Limb (tissue), 2 donors: ENCODE results near the gene PIERCE2.
A peak's percentile ranks its signal among the peaks of the same experiment; 100 is the strongest.
"Not testable (repeated sequence)": the region's sequence is repeated elsewhere in the genome, so short reads cannot be mapped to it uniquely, and the experiment has no call there.

Experiments used
- DNase-seq, 2 donors: peaks; one replicate each; pipeline ENCODE4 v3.0.0-alpha.2; 2016; ENCODE audit errors: extremely low spot score in 2 of 2

PIERCE2 gene, protein sequence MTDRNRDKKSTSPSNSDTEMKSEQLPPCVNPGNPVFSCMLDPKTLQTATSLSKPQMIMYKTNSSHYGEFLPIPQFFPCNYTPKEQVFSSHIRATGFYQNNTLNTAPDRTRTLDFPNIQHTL

GRCh38 chr15:55408012-55408928 is at the start of gene PIERCE2, which contains the start of gene CCPG1:
PIERCE2 (plus strand) TSS chr15:55408495; CDS start chr15:55408769, 274 bp downstream.
CCPG1 (minus strand) TSS chr15:55408359; CDS start chr15:55389424, 18,935 bp downstream.
- peak; percentile 95 to 96 for DNase-seq

GRCh38 chr15:55360256-55360655 is 48.0 kb upstream of the PIERCE2 start:
- DNase-seq: no peak

DNA sequence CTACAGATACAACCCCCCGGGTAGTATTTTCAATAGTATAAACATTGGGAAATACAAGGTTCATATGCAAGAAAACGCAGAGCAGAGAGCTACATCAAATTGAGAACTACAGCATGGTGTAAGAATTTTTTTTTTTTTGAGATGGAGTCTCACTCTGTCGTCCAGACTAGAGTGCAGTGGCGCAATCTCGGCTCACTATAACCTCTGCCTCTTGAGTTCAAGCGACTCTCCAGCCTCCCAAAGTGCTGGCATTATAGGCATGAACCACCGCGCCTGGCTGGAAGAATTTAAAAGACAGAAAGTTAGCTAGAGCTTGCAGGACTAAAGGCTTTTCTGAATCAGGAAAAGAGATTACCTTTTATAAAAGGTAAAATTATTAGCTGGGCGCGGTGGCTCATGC is 47.2 kb upstream of the PIERCE2 start:
- DNase-seq: no peak

GRCh38 chr15:55362641-55363040 is 45.7 kb upstream of the PIERCE2 start:
- DNase-seq: no peak

GRCh38 chr15:55366981-55367380 is 41.3 kb upstream of the PIERCE2 start:
- no peak for DNase-seq

DNA sequence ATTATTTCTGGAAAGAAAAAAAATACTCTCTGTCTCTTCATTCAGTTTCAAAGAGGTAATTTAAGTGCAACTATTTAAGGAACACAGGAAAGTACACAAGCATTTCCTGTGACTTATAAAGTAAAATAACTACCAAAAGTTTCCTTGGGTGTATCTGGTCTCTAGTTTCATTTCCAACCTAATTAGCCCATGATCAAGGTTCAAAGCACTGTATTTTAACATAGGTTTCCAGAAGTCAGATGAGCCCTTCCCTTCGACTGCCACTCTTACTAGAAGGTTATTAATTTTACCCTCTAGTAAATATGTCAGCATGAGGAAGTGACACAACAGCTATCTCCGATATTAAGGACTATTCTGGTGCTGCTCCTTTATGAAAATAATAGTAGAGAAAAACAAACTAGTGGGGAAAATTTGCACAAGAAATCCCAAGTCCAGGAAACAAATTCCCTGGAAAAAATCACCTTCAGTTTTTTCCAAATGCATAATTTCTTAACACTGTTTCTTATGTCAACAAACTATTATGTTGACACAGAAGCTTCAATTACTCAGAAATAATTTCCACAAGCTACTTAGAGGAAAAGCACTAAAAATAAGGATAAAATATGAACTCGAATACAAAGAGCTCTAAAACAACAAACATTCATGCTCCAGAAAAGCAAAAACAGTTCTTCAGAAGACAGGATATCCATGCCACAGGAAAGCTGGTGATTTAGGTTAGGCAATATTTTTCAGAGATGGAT is 35.4 kb upstream of the PIERCE2 start:
- DNase-seq: no peak

DNA sequence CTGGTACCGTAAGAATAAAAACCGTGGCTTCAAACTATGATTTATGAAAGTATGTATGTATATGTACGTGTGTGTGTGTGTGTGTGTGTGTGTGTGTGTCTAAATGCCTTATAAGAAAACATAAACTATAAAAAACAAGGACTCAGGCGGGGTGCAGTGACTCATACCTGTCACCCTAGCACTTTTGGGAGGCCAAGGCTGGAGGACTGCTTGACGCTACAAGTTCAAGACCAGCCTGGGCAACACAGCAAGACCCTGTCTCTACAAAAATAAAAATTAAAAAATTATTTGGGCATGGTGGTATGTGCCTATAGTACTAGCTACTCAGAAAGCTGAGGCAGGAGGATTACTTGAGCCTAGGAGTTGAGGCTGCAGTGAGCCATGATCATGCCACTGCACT is 29.2 kb upstream of the PIERCE2 start:
- no peak for DNase-seq

GRCh38 chr15:55381595-55381994 is 26.7 kb upstream of the PIERCE2 start:
- DNase-seq: no peak

GRCh38 chr15:55383687-55384086 is 24.6 kb upstream of the PIERCE2 start:
- DNase-seq: no peak

GRCh38 chr15:55387027-55387426 is 21.3 kb upstream of the PIERCE2 start:
- DNase-seq: no peak

GRCh38 chr15:55389264-55389607 is 19.1 kb upstream of the PIERCE2 start:
- no peak for DNase-seq

DNA sequence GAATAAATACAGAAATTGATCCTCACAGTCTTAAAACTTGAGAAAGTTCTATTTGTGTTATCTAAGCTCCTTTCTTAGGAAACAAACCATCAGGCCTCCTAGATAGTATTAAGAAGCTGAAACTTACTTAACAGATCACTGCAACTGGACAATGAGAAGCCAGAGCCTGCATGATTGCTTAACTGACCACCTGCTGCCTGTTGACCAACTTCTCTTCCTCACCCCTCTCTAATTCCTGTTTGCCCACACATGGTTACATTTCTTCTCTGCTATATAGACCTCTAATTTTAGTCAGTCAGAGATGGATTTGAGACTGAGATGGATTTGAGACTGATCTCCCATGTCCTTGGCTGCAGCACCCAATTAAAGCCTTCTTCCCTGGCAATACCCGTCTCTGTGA is 13.6 kb upstream of the PIERCE2 start:
- DNase-seq: no peak

DNA sequence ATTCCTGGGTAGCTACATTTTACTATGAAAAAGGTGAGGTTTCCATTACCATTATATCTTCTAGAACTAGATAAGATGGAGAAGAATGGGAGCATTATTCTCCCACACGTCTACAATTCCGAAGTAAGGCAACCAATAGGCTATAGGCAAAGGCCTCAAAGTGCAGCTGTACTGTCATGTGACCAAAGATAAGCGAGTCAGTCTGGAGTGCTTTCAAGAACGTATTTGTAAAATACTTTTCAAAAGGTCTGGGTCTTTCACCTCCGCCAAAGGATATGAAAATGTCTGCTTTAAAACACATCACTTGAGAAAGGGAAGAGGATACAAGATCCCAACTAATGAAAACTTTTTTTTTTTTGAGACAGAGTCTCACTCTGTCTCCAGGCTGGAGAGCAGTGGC is 10.1 kb upstream of the PIERCE2 start:
- DNase-seq: no peak

DNA sequence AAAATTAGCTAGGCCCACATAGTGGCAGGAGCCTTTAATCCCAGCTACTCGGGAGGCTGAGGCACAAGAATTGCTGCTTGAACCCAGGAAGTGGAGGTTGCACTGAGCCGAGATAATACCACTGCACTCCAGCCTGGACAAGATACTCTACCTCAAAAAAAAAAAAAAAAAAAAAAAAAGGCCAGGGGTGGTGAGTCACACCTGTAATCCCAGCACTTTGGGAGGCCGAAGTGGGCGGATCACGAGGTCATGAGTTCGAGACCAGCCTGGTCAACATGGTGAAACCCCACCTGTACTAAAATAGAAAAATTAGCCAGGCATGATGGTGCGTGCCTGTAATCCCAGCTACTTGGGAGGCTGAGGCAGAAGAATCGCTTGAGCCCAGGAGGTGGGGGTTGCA is 8.2 kb upstream of the PIERCE2 start:
- not testable (repeated sequence) for DNase-seq

GRCh38 chr15:55401786-55402246 is 6.5 kb upstream of the PIERCE2 start:
- no peak for DNase-seq

DNA sequence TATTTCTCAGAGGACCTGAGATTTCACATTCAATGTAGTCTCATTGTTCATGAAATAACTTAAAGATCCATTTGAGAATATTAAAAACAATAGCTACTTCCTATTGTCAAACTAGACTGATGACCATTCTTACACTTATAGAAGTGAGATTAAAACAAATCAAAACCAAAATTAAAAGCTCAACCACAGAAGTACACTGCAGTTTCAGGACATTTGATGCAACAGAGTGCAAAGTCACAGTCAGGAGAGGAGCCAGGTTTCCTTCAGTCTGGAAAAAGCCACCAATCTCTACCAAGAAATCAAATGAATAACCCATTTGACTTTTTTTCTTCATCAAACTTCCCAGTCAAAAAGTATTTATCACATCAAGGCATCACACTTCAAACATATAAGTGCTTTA is 5.6 kb upstream of the PIERCE2 start:
- DNase-seq: no peak

DNA sequence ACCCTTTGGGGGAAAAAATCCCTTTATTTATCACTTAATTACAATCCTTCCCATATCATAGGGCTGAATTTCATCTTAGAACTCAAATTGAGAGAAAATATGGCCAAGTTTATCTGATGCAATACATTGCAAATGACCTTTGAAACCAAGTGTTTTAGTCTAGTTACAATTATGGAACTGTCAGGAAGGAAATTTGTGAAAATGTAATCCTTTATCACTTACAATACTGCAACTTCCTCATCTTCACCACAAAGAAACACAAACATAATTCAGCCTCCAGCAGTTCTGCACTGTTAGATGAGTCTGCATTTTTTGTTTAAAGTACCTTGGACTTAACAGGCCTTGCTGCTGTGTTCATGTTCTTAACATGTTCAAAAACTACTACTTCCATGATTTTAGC is 4.8 kb upstream of the PIERCE2 start:
- no peak for DNase-seq

GRCh38 chr15:55407498-55408011 is 740 bp upstream of the PIERCE2 start:
- DNase-seq: no peak

DNA sequence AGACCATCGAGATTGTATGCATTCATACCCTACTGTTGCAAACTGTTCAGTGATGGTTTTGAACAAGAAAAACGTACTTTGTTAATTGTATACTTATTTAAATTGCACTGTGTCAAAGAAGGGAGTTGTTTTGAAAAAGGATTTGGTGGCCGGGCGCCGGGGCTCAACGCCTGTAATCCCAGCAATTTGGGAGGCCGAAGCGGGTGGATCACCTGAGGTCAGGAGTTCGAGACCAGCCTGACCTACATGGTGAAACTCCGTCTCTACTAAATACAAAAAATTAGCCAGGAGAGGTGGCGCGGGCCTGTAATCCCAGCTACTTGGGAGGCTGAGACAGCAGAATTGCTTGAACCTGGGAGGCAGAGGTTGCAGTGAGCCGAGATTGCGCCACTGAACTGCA is 681 bp downstream of the PIERCE2 start:
- not testable (repeated sequence) for DNase-seq

GRCh38 chr15:55417678-55418077 is 9.4 kb downstream of the PIERCE2 start:
- not testable (repeated sequence) for DNase-seq

GRCh38 chr15:55420171-55420866 is 12.0 kb downstream of the PIERCE2 start:
- DNase-seq: no peak
